ENCODE results near the gene HECW1.

DNA sequence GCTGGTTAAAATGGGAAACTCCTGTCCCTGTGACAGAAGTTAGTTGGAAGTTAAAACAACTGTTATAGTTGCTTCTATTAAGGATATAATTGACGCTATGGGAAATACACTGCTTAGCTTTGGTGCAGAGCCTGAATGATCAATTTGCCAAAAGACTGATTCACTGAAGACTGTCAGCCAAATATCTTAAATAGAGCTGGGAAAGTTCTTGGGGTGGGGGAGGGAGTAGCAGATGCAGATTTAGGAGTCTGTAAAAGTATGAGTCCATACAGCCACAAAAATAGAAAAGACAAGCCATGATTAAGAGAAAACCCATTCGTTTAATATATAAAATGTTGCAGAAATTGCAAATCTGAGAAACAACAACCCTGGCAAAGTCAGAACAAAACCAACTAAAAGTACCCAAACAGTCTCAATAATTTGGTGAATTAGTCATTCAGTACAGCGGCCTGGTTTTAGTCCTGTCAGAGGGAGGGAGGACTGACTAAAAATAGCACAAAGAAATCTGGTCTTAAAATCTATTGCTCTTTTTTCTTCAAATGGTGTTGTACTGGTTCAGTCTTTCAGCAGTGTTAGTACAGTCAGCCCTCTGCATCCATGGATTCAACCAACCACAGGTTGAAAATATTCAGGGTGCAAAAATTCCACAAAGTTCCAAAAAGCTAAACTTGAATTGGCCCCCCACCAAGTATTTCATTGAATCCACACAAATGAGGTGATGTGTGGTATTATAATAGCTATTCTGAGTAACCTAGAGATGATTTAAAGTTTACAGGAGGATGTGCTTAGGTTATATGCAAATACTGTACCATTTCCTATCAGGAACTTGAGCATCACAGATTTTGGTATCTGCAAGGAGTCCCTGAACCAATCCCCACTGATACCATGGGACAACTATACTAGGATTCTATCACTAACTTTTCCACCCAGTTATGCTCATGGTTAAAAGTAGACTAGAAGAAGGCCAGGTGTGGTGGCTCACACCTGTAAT lies 500.4 kb downstream of the HECW1 start:
- TF ChIP-seq, protein P1, sequence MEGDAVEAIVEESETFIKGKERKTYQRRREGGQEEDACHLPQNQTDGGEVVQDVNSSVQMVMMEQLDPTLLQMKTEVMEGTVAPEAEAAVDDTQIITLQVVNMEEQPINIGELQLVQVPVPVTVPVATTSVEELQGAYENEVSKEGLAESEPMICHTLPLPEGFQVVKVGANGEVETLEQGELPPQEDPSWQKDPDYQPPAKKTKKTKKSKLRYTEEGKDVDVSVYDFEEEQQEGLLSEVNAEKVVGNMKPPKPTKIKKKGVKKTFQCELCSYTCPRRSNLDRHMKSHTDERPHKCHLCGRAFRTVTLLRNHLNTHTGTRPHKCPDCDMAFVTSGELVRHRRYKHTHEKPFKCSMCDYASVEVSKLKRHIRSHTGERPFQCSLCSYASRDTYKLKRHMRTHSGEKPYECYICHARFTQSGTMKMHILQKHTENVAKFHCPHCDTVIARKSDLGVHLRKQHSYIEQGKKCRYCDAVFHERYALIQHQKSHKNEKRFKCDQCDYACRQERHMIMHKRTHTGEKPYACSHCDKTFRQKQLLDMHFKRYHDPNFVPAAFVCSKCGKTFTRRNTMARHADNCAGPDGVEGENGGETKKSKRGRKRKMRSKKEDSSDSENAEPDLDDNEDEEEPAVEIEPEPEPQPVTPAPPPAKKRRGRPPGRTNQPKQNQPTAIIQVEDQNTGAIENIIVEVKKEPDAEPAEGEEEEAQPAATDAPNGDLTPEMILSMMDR (IDR thresholded peaks at IDR 0.05), result no peak
- TF ChIP-seq POLR2AphosphoS5 (IDR thresholded peaks at IDR 0.05) (no peak), POLR2A (IDR thresholded peaks at IDR 0.05; ENCODE audit: low read depth) (no peak), EP300 (IDR thresholded peaks at IDR 0.05) (no peak)

All from esophagus muscularis mucosa (tissue), 4 donors.